Gastrocnemius medialis (tissue), 4 donors: ENCODE data around the gene ALG6. TPM values are rescaled to one million over a fixed set of nuclear protein-coding genes. Genes with fewer than 3 reads are reported as not detected.

Experiments used
- ATAC-seq, 2 donors: fragments of 150-250 bp; one replicate each; pipeline ENCODE4 v1.9.1; 2016
- DNase-seq, 2 donors: peaks; one replicate each; pipeline ENCODE4 v3.0.0-alpha.2; 2019
- H3K27ac ChIP-seq, 4 donors: fragments of 200-600 bp; sonication (generic); 1 replicate in 1 of 4; 2 replicates in 3 of 4; pipeline ENCODE4 v1.5.1; 2016 to 2018; ENCODE audit warnings: mild to moderate bottlenecking in 2 of 4, moderate library complexity in 1 of 4
- H3K27me3 ChIP-seq, 3 donors: fragments of 200-600 bp; sonication (generic) in 2 of 3; 1 replicate in 1 of 3; 2 replicates in 2 of 3; pipeline versions ENCODE4 v1.5.1 to v1.6.0; 2016 to 2019; ENCODE audit warnings: mild to moderate bottlenecking in 1 of 3, moderate library complexity in 1 of 3
- H3K36me3 ChIP-seq, 2 donors: fragments of 200-600 bp; sonication (generic) in 1 of 2; one replicate each; pipeline ENCODE4 v1.5.1; 2017 to 2018
- H3K4me1 ChIP-seq, 2 donors: fragments of 200-600 bp; sonication (generic) in 1 of 2; one replicate each; pipeline ENCODE4 v1.5.1; 2016 to 2017; ENCODE audit warnings: mild to moderate bottlenecking in 2 of 2
- H3K4me3 ChIP-seq, 4 donors: fragments of 200-600 bp; sonication (generic) in 3 of 4; 1 replicate in 1 of 4; 2 replicates in 3 of 4; pipeline ENCODE4 v1.5.1; 2016 to 2019; ENCODE audit warnings: mild to moderate bottlenecking in 2 of 4
- H3K9me3 ChIP-seq, 3 donors: fragments of 200-600 bp; sonication (generic) in 2 of 3; 1 replicate in 1 of 3; 2 replicates in 2 of 3; pipeline ENCODE4 v1.5.1; 2016 to 2019
- CTCF ChIP-seq, 5 experiments: fragments of 450-650 bp in 3 of 5; fragments of 200-600 bp in 2 of 5; sonication (generic) in 2 of 5; IDR thresholded peaks in 4 of 5; conservative IDR thresholded peaks in 1 of 5; 1 replicate in 4 of 5; 2 replicates in 1 of 5; pipeline ENCODE4 v1.5.1; 2016 to 2019; ENCODE audit warnings: antibody characterized with exemption in 5 of 5, mild to moderate bottlenecking in 3 of 5, moderate library complexity in 3 of 5
- POLR2A ChIP-seq, 2 donors: fragments of 450-650 bp; IDR thresholded peaks; one replicate each; pipeline ENCODE4 v1.6.1; 2017; ENCODE audit warnings: antibody characterized with exemption in 2 of 2, mild to moderate bottlenecking in 2 of 2, moderate library complexity in 2 of 2
- in situ Hi-C, 4 donors: fragments of 200-750 bp; cut with MboI; loops; one replicate each; pipeline versions ENCODE4 v1.15.0 to v1.8.0; 2017; ENCODE audit warnings: low sequenced_read_pairs in 4 of 4
- intact Hi-C: fragments of 100-400 bp; cut with DNase I; formaldehyde crosslinking; loops from one replicate; pipeline ENCODE4 v1.15.1; 2023; ENCODE audit warnings: low total_unique reads
- total RNA-seq, 4 donors: library from RNA; depleted of rRNA; stranded (reverse); fragments of >200 nt; gene quantifications; one replicate each; pipeline versions ENCODE4 v1.1.0 to v1.2.3, GENCODE V29; 2016

Gene ALG6
- total RNA-seq, 4 donors from 2014 or later, result 2.3 to 9.5 (median 5.7) TPM

DNA sequence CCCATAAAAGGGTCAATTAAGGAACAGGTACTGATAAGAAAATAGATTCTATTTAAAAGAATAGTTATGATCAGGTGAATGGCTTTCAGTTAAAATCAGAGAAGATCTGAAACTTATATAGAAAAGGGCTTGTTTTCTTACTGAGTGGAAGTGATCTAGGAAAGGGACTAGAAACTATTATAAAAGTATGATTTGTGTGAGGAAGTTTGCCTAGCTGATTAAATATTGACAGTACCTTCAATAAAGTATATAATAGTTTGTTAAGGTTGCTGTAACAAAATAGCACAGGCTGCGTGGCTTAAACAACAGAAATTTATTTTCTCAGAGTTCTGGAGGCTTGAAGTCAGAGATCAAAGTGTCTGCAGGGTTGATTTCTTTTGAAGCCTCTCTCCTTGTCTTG lies 5.4 kb upstream of the ALG6 start:
- no peak overlapping the region for H3K4me3 ChIP-seq
- no peaks in the 10 kb centered on the region for H3K36me3 ChIP-seq
- H3K27ac ChIP-seq, result no peak overlapping the region
- ATAC-seq (no peak), DNase-seq (no peak)
- intact Hi-C loops, result loop anchor here (10.0 kb wide), 3 partner anchors 97 to 927 kb away; partner anchors contain the start of genes EFCAB7, ITGB3BP and USP1
- no peaks in the 10 kb centered on the region for H3K9me3 ChIP-seq
- H3K4me1 ChIP-seq, result peaks cover 0 to 2% of the 10 kb centered on the region in 2 donors
- no peaks in the 10 kb centered on the region for H3K27me3 ChIP-seq
- in situ Hi-C loops, result no loop called here
- no peak for TF ChIP-seq CTCF (IDR thresholded peaks at IDR 0.05 in 4 of 5, conservative IDR thresholded peaks at IDR 0.05 in 1 of 5)
- no peak for TF ChIP-seq POLR2A (IDR thresholded peaks at IDR 0.05)

- DNase-seq (no peak), ATAC-seq (no peak)
- Histone ChIP-seq H3K4me3 (no peak overlapping the region), H3K27me3 (no peaks in the 10 kb centered on the region), H3K27ac (no peak overlapping the region), H3K4me1 (peaks cover 0 to 3% of the 10 kb centered on the region in 2 donors), H3K36me3 (no peaks in the 10 kb centered on the region), H3K9me3 (no peaks in the 10 kb centered on the region)
- intact Hi-C loops, result loop anchor here (10.0 kb wide), 3 partner anchors 98 to 928 kb away; partner anchors contain the start of genes EFCAB7, ITGB3BP and USP1
- in situ Hi-C loops, result no loop called here
- no peak for TF ChIP-seq POLR2A (IDR thresholded peaks at IDR 0.05)
- TF ChIP-seq CTCF (IDR thresholded peaks at IDR 0.05 in 4 of 5, conservative IDR thresholded peaks at IDR 0.05 in 1 of 5), result no peak
These were observed 4.8 kb upstream of the ALG6 start for GRCh38 chr1:63362578-63362977.

DNA sequence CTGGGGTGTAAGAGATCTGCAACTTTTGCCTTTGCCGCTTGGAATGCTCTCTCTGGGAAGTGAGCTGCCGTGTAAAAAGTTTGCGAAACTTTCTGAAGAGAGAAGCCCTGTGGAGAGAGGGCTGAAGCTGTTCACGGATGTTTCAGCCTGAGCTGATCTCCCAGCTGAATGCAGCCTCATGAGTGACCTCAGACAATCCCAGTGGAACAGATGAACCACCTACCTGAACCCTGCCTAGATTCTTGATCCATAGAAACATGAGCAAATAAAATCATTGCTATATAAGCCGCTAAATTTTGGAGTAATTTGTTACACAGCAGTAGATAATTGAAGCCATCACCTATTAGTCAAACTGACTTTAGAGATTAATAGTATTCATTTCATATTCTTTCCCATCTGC lies 4.4 kb upstream of the ALG6 start:
- Histone ChIP-seq H3K4me1 (peaks cover under 1 to 3% of the 10 kb centered on the region in 2 donors), H3K36me3 (no peaks in the 10 kb centered on the region), H3K4me3 (no peak overlapping the region), H3K9me3 (no peaks in the 10 kb centered on the region), H3K27ac (no peak overlapping the region), H3K27me3 (no peaks in the 10 kb centered on the region)
- in situ Hi-C loops, result no loop called here
- intact Hi-C loops, result loop anchor here (10.0 kb wide), 3 partner anchors 98 to 928 kb away; partner anchors contain the start of genes EFCAB7, ITGB3BP and USP1
- no peak for ATAC-seq
- DNase-seq, result no peak
- TF ChIP-seq CTCF (IDR thresholded peaks at IDR 0.05 in 4 of 5, conservative IDR thresholded peaks at IDR 0.05 in 1 of 5) (no peak), POLR2A (IDR thresholded peaks at IDR 0.05) (no peak)

DNA sequence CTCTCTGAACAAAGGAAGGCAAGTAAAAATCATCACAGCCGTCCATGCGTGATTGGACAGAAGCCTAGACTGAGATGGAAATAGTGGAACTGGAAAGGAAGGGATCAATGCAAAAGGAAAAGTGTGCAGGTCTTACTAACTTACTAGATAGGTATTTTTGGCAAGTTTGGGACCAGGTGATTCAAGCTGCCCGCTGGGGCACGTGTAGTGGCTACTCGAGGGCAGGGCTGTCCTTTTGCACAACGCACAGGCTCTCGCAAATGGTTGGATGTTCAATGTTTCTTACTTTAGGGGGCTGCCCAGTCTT lies 566 bp upstream of the ALG6 start:
- ATAC-seq (peak in 1 of 2 donors; percentile 29), DNase-seq (no peak)
- H3K27me3 ChIP-seq, result no peaks in the 10 kb centered on the region
- peak overlapping the region; percentile 46 to 95 (median 88) for H3K4me3 ChIP-seq
- peaks cover 5 to 9% of the 10 kb centered on the region in 2 donors for H3K4me1 ChIP-seq
- in situ Hi-C loops (no loop called here), intact Hi-C loops (loop anchor here (5.0 to 10.0 kb wide), 5 partner anchors 40 to 932 kb away; partner anchors contain the start of genes EFCAB7, ITGB3BP, PGM1 and USP1)
- H3K27ac ChIP-seq, result peak overlapping the region; percentile 86 to 91 (median 90)
- H3K9me3 ChIP-seq, result no peaks in the 10 kb centered on the region
- TF ChIP-seq CTCF (IDR thresholded peaks at IDR 0.05 in 4 of 5, conservative IDR thresholded peaks at IDR 0.05 in 1 of 5), result no peak
- TF ChIP-seq POLR2A (IDR thresholded peaks at IDR 0.05), result no peak
- H3K36me3 ChIP-seq, result peaks cover 0 to 1% of the 10 kb centered on the region in 2 donors

GRCh38 chr1:63368131-63368530 lies 704 bp downstream of the ALG6 start:
- Histone ChIP-seq H3K27me3 (no peaks in the 10 kb centered on the region), H3K36me3 (peaks cover 0 to 14% of the 10 kb centered on the region in 2 donors), H3K4me3 (peak overlapping the region; percentile 81 to 95 (median 88)), H3K4me1 (peaks cover 5 to 9% of the 10 kb centered on the region in 2 donors), H3K27ac (peak overlapping the region; percentile 86 to 91 (median 90)), H3K9me3 (no peaks in the 10 kb centered on the region)
- no peak for ATAC-seq
- DNase-seq, result no peak
- intact Hi-C loops (loop anchor here (5.0 to 10.0 kb wide), 5 partner anchors 41 to 933 kb away; partner anchors contain the start of genes EFCAB7, ITGB3BP, PGM1 and USP1), in situ Hi-C loops (no loop called here)
- TF ChIP-seq POLR2A (IDR thresholded peaks at IDR 0.05), result no peak
- TF ChIP-seq CTCF (IDR thresholded peaks at IDR 0.05 in 4 of 5, conservative IDR thresholded peaks at IDR 0.05 in 1 of 5), result no peak
